ENCODE results near the gene RUFY2.
"Not testable (repeated sequence)": the region's sequence is repeated elsewhere in the genome, so short reads cannot be mapped to it uniquely, and the experiment has no call there.

Gene RUFY2

DNA sequence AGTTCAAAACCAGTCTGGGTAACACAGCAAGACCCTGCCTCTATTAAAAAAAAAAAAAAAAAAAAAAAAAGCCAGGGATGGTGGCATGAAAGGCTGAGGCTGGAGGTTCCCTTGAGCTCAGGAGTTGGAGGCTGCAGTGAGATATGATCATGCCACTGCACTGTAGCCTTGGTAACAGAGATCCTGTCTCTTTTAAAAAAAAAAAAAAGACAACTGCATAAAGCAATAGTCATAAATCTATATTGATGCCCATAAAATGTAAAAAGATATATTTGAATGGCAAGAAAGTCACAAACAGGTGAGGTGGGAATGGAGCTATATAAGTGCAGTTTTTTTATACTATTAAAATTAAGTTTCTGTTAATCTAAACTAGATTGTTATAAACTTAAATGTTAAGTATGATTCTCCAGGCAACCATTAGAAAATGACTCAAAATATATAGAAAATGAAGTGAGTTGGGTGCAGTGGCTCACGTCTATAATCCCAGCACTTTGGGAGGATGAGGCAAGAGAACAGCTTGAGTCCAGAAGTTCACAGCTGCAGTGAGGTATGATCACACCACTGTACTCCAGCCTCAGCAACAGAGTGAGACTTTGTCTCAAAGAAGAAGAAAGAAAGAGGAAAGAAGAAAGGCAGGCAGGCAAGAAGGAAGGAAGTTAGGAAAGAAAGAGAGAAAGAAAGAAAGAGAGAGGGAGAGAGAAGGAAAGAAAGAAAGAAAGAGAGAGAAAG, 88.6 kb downstream of the RUFY2 start:
- DNase-seq: no peak

DNA sequence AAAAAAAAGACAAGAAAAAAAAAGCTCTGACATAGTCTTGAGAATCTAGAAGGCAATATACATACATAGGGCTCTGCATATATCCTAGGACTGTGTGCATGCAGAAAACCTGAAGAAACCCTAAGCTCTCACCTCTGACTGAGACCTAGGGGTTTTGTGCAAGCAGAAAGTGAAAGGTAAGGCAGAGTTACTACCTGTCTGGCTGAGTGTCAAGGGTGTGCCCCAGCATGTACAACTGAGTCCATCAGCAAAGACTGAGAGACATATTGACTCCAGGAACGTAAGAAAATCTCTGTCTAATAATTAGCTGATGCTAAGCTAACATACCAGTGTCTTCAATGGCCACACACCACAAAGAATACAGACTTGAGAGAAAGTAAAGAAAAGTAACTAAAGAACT, 91.5 kb downstream of the RUFY2 start:
- DNase-seq: no peak

DNA sequence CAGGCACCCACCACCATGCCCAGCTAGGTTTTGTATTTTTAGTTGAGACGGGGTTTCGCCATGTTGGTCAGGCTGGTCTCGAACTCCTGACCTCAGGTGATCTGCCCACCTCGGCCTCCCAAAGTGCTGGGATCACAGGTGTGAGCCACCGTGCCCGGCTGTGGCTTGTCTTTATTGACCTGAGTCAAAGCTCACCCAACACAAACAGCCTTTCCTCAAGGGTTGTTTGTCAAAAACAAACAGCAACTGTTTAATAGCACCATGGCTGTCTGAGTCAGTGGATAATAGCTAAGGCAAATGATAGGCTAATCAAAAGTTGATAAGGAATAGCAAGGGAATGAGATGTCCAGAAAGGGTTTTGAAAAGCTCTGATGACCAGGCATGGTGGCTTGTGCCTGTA, 92.1 kb downstream of the RUFY2 start:
- DNase-seq: not testable (repeated sequence)

DNA sequence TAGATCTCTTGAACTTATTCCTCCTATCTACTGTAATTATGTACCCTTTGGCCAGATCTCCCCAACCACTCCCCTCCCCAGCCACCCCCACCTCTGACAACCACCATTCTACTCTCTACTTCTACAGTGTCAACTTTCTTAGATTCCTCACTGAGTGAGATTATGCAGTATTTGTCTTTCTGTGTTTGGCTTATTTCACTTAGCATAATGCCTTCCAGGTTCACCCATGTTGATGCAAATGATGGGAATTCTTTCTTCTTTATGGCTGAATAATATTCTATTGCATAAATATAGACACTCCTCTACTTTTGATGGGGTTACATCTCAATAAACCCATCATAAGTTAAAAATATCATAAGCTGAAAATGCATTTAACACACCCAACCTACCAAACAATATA, 96.5 kb downstream of the RUFY2 start:
- DNase-seq: no peak

DNA sequence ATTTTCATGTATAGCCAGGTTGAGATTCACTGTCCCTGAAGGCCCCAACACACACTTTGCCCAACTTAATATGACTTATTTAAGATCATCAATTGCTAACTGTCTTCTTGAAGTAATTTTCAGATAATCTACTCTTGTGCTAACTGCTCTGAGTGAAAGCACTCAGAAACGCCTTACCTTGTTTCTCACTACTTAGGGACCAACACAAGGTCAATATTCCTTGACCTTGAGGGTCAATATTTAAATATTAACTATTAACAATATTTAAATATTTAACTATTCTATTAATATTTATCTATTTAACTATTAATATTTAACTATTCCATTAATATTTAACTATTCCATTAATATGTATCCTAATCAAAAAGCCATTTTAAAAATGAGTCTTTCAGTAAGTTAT, 101.2 kb downstream of the RUFY2 start:
- DNase-seq: no peak

DNA sequence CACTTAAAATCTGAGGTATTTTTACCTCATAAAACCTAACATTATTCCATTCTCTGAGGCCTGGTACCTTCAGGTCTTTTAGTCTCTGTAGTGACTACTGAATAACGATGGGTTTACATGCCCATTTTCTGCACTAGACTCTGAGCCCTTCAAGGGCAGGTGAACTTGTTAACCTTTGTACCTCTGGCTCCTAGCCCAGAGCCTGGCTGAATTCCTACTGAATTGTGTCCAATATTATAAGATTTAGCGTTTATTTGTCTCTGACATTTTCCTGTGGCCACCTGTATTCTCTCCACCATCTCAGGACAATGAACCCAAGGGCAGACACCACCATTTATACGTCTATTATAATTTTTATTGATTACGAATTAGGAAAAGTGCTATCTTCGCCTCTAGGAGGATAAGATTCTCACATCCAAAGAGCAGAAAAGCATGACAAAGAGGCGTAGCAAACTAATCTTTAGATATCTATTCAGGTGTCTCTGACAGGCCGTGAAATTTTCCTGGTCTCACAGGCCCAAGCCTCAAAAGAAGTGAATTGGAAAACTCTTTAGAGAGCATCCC, 103.1 kb downstream of the RUFY2 start:
- no peak for DNase-seq

DNA sequence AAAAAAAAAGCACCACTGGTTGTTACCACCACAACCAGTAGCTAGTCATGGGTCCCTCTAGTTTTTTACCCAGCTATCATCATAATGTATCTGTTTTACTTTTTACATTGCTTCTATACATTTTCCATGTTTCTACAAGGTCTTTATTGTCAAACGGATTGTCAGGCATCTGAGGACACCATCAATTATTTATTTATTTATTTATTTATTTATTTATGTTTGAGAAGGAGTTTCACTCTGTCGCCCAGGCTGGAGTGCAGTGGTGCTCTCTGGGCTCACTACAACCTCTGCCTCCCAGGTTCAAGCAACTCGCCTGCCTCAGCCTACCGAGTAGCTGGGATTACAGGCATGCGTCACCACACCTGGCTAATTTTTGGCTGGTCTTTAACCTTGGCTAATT, 104.2 kb downstream of the RUFY2 start:
- no peak for DNase-seq

DNA sequence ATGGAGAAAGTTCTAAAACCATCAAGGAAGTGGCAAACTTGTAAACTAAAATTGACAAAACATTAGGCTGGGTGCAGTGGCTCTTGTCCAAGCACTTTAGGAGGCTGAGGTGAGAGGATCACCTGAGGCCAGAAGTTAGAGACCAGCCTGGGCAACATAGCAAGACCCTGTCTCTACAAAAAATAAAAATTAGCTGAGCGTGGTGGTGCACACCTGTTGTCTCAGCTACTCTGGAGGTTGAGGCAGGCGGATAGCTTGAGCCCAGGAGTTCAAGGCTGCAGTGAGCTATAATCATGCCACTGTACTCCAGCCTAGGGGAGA, 104.6 kb downstream of the RUFY2 start:
- DNase-seq: no peak

DNA sequence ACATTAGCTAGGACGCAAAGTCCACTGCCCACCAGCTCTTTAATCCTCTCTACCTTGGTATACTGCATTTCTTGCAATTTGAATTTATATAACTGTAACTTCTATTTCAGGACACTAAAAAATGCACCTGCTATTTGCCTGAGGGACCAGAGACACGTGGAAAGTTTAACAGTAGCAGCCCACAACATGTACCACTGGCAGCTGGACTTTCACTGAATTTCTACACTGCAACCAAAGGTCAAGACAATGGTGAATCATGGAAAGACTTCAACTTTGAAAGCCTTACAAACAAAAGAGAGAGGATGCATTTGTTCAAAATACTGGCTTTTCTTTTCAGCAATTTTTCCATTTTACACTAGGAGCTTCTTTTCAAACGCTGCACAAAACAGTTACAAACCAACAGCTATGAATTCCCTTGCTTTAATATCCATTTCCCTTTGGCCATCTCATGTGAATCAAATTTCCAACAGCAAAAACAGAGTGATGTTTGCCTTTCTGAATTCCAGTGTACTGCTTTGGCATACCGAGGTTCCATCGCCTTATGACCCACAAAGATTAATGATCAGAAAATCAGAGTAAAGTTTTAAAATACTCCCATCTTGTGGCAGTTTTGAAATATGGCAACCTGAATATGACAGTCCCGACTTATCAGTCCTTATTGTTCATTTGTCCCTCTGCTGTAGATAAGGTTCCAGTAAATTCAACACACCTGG, 105.1 kb downstream of the RUFY2 start:
- DNase-seq: no peak

DNA sequence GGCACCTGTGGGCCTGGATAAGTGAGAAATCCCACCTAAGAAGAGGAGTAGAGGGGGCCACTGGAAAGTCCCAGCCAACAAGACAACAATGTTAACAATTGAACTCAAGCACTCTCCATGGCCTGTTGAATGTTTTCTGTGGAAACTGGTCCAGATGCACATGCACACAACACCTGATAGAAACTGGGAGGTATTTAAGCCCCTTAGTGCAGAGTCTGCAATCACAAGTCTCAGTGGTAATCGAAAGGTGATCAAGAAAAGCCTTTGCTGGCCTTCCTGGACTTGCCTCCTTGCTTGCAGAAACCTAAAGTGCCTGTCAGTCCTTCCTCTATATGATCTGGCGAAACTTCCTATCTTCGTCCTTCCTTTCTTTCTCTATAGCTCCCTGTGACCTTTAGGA, 105.8 kb downstream of the RUFY2 start:
- no peak for DNase-seq

DNA sequence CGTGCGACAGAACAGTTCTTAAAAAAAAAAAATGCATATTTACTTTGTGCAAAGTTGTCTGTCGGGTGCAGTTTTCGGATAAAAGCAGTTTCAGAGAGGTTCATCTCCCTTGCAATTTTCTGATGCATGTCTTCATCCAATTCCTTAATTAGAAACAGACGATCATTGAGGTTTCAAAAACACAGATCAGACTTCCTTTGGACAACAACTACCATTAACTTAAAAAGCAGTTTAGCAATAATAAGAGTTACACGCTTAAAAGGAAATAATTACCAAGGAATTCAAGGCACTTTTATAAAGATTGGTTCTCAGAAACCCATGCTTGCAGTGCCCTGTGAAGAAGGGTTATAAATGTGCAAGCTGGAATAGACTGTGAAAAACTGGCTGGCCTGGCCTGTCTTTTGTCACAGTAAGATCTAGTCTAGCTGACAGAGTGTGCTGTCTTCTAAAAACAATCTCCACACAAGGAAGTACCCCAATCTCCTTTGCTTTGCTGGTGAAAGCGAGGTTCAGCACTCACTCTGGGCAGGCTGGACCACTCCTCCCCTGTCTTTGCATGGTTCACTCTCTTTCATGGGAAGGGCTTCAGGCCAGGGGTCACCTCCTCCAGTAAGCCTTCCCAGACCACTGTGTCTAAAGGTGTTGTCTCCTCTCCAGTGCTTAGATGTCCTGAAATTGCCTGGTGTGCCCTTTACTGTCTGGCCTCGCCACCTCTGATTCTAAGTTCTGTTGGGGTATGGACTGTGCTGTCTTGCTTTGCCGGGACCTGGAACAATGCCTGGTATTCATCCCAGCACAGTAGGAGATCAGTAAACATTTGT, 110.0 kb downstream of the RUFY2 start:
- DNase-seq: no peak
